ENCODE results near the gene AKAP7. TPM values are rescaled to one million over a fixed set of nuclear protein-coding genes. Genes with fewer than 3 reads are reported as not detected.

Gene AKAP7
- total RNA-seq, 4 donors from 2014 or later: 3.0 to 12.4 (median 3.4) TPM

- no peaks in the 10 kb centered on the region for H3K27me3 ChIP-seq
- no peaks in the 10 kb centered on the region for H3K4me1 ChIP-seq
- no peaks in the 10 kb centered on the region for H3K9me3 ChIP-seq
- H3K27ac ChIP-seq: no peak overlapping the region
- TF ChIP-seq POLR2A (IDR thresholded peaks at IDR 0.05): no peak
- no peak for TF ChIP-seq EP300 (IDR thresholded peaks at IDR 0.05)
- TF ChIP-seq CTCF (IDR thresholded peaks at IDR 0.05): no peak
- TF ChIP-seq POLR2AphosphoS5 (IDR thresholded peaks at IDR 0.05): no peak
- no peak for DNase-seq (ENCODE audit: low spot score in 2 of 2)
- no peak overlapping the region for H3K4me3 ChIP-seq
- H3K36me3 ChIP-seq: peaks cover 6% of the 10 kb centered on the region
- 88% methylated on average over 2 of the region's 2 CpGs for WGBS
Observed at GRCh38 chr6:131222773-131223172, 87.5 kb downstream of the AKAP7 start.

GRCh38 chr6:131223416-131223815 lies 88.1 kb downstream of the AKAP7 start:
- H3K36me3 ChIP-seq: peaks cover 6% of the 10 kb centered on the region
- H3K4me1 ChIP-seq: no peaks in the 10 kb centered on the region
- TF ChIP-seq EP300 (IDR thresholded peaks at IDR 0.05) (no peak), POLR2A (IDR thresholded peaks at IDR 0.05) (no peak), POLR2AphosphoS5 (IDR thresholded peaks at IDR 0.05) (no peak), CTCF (IDR thresholded peaks at IDR 0.05) (no peak)
- no peak for DNase-seq (ENCODE audit: low spot score in 2 of 2)
- H3K27ac ChIP-seq: no peak overlapping the region
- H3K27me3 ChIP-seq: no peaks in the 10 kb centered on the region
- no peaks in the 10 kb centered on the region for H3K9me3 ChIP-seq
- 80% methylated on average over 1 of the region's 1 CpG for WGBS
- no peak overlapping the region for H3K4me3 ChIP-seq

- Histone ChIP-seq H3K36me3 (peaks cover 6% of the 10 kb centered on the region), H3K4me1 (no peaks in the 10 kb centered on the region), H3K9me3 (no peaks in the 10 kb centered on the region), H3K27ac (no peak overlapping the region), H3K4me3 (no peak overlapping the region), H3K27me3 (no peaks in the 10 kb centered on the region)
- no peak for DNase-seq (ENCODE audit: low spot score in 2 of 2)
- TF ChIP-seq POLR2AphosphoS5 (IDR thresholded peaks at IDR 0.05) (no peak), CTCF (IDR thresholded peaks at IDR 0.05) (no peak), POLR2A (IDR thresholded peaks at IDR 0.05) (no peak), EP300 (IDR thresholded peaks at IDR 0.05) (no peak)
- WGBS: 79% methylated on average over 1 of the region's 1 CpG
Observed at GRCh38 chr6:131225127-131225526, 89.9 kb downstream of the AKAP7 start.

- no peak for TF ChIP-seq EP300 (IDR thresholded peaks at IDR 0.05)
- 78% methylated on average over 3 of the region's 3 CpGs for WGBS
- no peaks in the 10 kb centered on the region for H3K4me1 ChIP-seq
- DNase-seq (ENCODE audit: low spot score in 2 of 2): no peak
- H3K4me3 ChIP-seq: no peak overlapping the region
- H3K27me3 ChIP-seq: no peaks in the 10 kb centered on the region
- H3K9me3 ChIP-seq: no peaks in the 10 kb centered on the region
- H3K27ac ChIP-seq: no peak overlapping the region
- H3K36me3 ChIP-seq: peaks cover 5% of the 10 kb centered on the region
Observed at GRCh38 chr6:131225959-131226358, 90.7 kb downstream of the AKAP7 start.

GRCh38 chr6:131226459-131227157 lies 91.3 kb downstream of the AKAP7 start:
- no peak for TF ChIP-seq CTCF (IDR thresholded peaks at IDR 0.05)
- TF ChIP-seq POLR2A (IDR thresholded peaks at IDR 0.05): no peak
- no peak for TF ChIP-seq EP300 (IDR thresholded peaks at IDR 0.05)
- no peak for TF ChIP-seq POLR2AphosphoS5 (IDR thresholded peaks at IDR 0.05)
- DNase-seq (ENCODE audit: low spot score in 2 of 2): no peak
- no peaks in the 10 kb centered on the region for H3K4me1 ChIP-seq
- 76% methylated on average over 5 of the region's 5 CpGs for WGBS
- no peak overlapping the region for H3K27ac ChIP-seq
- H3K4me3 ChIP-seq: no peak overlapping the region
- peaks cover 3% of the 10 kb centered on the region for H3K36me3 ChIP-seq
- no peaks in the 10 kb centered on the region for H3K9me3 ChIP-seq
- H3K27me3 ChIP-seq: no peaks in the 10 kb centered on the region

- H3K36me3 ChIP-seq: peaks cover under 1% of the 10 kb centered on the region
- H3K4me1 ChIP-seq: no peaks in the 10 kb centered on the region
- H3K9me3 ChIP-seq: no peaks in the 10 kb centered on the region
- 98% methylated on average over 3 of the region's 3 CpGs for WGBS
- TF ChIP-seq POLR2AphosphoS5 (IDR thresholded peaks at IDR 0.05) (no peak), EP300 (IDR thresholded peaks at IDR 0.05) (no peak), POLR2A (IDR thresholded peaks at IDR 0.05) (no peak), CTCF (IDR thresholded peaks at IDR 0.05) (no peak)
- no peaks in the 10 kb centered on the region for H3K27me3 ChIP-seq
- no peak overlapping the region for H3K4me3 ChIP-seq
- no peak for DNase-seq (ENCODE audit: low spot score in 2 of 2)
- no peak overlapping the region for H3K27ac ChIP-seq
Observed at GRCh38 chr6:131227158-131227543, 91.9 kb downstream of the AKAP7 start.

Data from suprapubic skin (tissue), 4 donors.